Erythroblast (primary cell): ENCODE data around the gene ARAP2.

ENCODE experiments used
- GATA1 ChIP-seq: IDR thresholded peaks from 2 replicates; pipeline ENCODE4 v1.6.1; 2011; ENCODE audit warnings: low read depth, mild to moderate bottlenecking, control low read depth, low read length, moderate library complexity
- POLR2A ChIP-seq: IDR thresholded peaks from 2 replicates; pipeline ENCODE4 v1.6.1; 2011; ENCODE audit warnings: mild to moderate bottlenecking, low read length

DNA sequence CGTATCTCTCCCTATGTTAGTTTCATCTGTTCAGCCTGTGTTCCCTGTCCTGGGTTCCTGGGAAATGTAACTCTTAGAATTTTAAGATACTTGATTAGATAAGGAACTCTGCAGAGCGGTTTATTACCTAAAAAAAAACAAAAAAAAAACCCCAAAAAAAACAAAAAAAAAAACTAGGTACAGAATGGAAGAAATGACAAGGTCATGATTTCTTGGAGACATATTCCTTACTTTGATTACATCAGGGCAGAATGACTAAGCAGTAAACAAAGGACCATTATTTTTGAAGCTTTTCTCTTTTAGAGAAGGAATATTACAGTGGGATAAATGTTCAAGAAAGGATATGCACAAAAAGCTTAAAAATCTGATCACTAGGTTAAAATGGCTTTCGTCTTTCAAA lies 171.8 kb downstream of the ARAP2 start:
- TF ChIP-seq POLR2A, result no peak
- no peak for TF ChIP-seq GATA1
